WTC11 (cell line): ENCODE data around the gene TMA16.

ENCODE experiments used
- RELA ChIP-seq: sonication (generic); formaldehyde crosslinking; IDR thresholded peaks from 2 replicates; pipeline ENCODE4 v1.8.1; 2022; ENCODE audit warnings: missing genetic modification reagents, mild to moderate bottlenecking, borderline replicate concordance
- ZNF138 ChIP-seq: sonication (generic); formaldehyde crosslinking; conservative IDR thresholded peaks from 2 replicates; pipeline ENCODE4 v1.8.1; 2022; ENCODE audit warnings: mild to moderate bottlenecking, moderate library complexity, missing genetic modification reagents

- TF ChIP-seq RELA (CRISPR knock-in tag) (no peak), ZNF138 (CRISPR knock-in tag) (no peak)
Observed at GRCh38 chr4:163495900-163496299, 1.4 kb downstream of the TMA16 start.
